K562 (cell line): ENCODE measurements around the gene ANTKMT. TPM values are rescaled to one million over a fixed set of nuclear protein-coding genes. Genes with fewer than 3 reads are reported as not detected.

ENCODE experiments used
- CBX1 ChIP-seq: sonication (generic); IDR thresholded peaks from 2 replicates; pipeline ENCODE4 v1.6.1; 2016; ENCODE audit warnings: antibody characterized with exemption, low read depth, mild to moderate bottlenecking
- CBX5 ChIP-seq: IDR thresholded peaks from 2 replicates; pipeline ENCODE4 v1.6.1; 2014; ENCODE audit warnings: low read depth, borderline replicate concordance
- DEAF1 ChIP-seq: fragments of 450-650 bp; formaldehyde crosslinking; IDR thresholded peaks from 2 replicates; pipeline ENCODE4 v1.4.0; 2020; ENCODE audit warnings: mild to moderate bottlenecking, moderate library complexity
- ELF2 ChIP-seq: fragments of 250-450 bp; sonication (Bioruptor Pico); IDR thresholded peaks from 2 replicates; pipeline ENCODE4 v1.5.0; 2021; ENCODE audit warnings: mild to moderate bottlenecking
- HDAC1 ChIP-seq, 2 experiments: fragments of 450-650 bp; IDR thresholded peaks; 2 replicates each; pipeline ENCODE4 v1.6.1; 2016 to 2017; ENCODE audit warnings: inconsistent platforms in 1 of 2, mild to moderate bottlenecking in 1 of 2, moderate library complexity in 1 of 2
- MECOM ChIP-seq: fragments of 250-450 bp; sonication (Bioruptor Pico); IDR thresholded peaks from 2 replicates; pipeline ENCODE4 v1.8.0; 2022; ENCODE audit warnings: inconsistent platforms
- MEIS2 ChIP-seq: fragments of 450-650 bp; IDR thresholded peaks from 2 replicates; pipeline ENCODE4 v1.6.1; 2014; ENCODE audit warnings: mild to moderate bottlenecking; ENCODE audit not compliant: partially characterized antibody
- MTA1 ChIP-seq: fragments of 450-650 bp; IDR thresholded peaks from 2 replicates; pipeline ENCODE4 v1.6.1; 2017; ENCODE audit warnings: borderline replicate concordance
- MTA2 ChIP-seq: fragments of 450-650 bp; IDR thresholded peaks from 2 replicates; pipeline ENCODE4 v1.6.1; 2016; ENCODE audit warnings: low read depth
- NUFIP1 ChIP-seq: fragments of 450-650 bp; IDR thresholded peaks from 2 replicates; pipeline ENCODE4 v1.6.1; 2018; ENCODE audit not compliant: partially characterized antibody
- RAD51 ChIP-seq: fragments of 450-650 bp; IDR thresholded peaks from 2 replicates; pipeline ENCODE4 v1.7.1; 2016; ENCODE audit warnings: low read depth, mild to moderate bottlenecking, borderline replicate concordance
- TBP ChIP-seq: optimal IDR thresholded peaks from 2 replicates; pipeline ENCODE3; 2011; ENCODE audit warnings: low read depth, low read length, improper control_type of control experiment
- ZC3H8 ChIP-seq: fragments of 450-650 bp; IDR thresholded peaks from 2 replicates; pipeline ENCODE4 v1.6.1; 2017
- ZNF445 ChIP-seq: fragments of 250-450 bp; sonication (Bioruptor Pico); IDR thresholded peaks from 2 replicates; pipeline ENCODE4 v1.4.0; 2020; ENCODE audit warnings: low read depth, mild to moderate bottlenecking, moderate library complexity
- ZNF449 ChIP-seq: fragments of 250-450 bp; sonication (Bioruptor Pico); IDR thresholded peaks from 2 replicates; pipeline ENCODE4 v1.8.0; 2022; ENCODE audit warnings: moderate library complexity, mild to moderate bottlenecking, inconsistent platforms
- polyA plus RNA-seq, 8 experiments: library from polyadenylated mRNA; depleted of rRNA in 4 of 8; stranded (reverse) in 5 of 8; unstranded in 3 of 8; fragments of >200 nt; fragmentation: Nextera tagmentation in 2 of 8; fragmentation: Illumina TruSeq in 1 of 8; extraction: Ambion mirVana in 2 of 8; extraction: Trizol in 1 of 8; gene quantifications; 2 replicates each; pipeline versions ENCODE4 v1.2.1 to v1.2.3, GENCODE V29; 2011 to 2014; ENCODE audit warnings: inconsistent platforms in 1 of 8, missing spikeins in 1 of 8
- total RNA-seq, 7 experiments: library from RNA; depleted of rRNA in 6 of 7; stranded (reverse); fragments of >200 nt in 6 of 7; fragmentation: Illumina TruSeq in 2 of 7; extraction: Trizol in 2 of 7; gene quantifications; 2 replicates each; pipeline versions ENCODE4 v1.2.1 to v1.2.3, GENCODE V29; 2011 to 2021; ENCODE audit warnings: low replicate concordance in 1 of 7
- TF ChIP-seq, protein P1 (sequence below), 2 experiments: fragments of 450-650 bp; IDR thresholded peaks; 2 replicates each; pipeline ENCODE4 v1.6.1; 2018; ENCODE audit warnings: mild to moderate bottlenecking in 2 of 2, low read depth in 1 of 2; ENCODE audit not compliant: partially characterized antibody in 2 of 2
- TF ChIP-seq, protein P2 (sequence below): fragments of 450-650 bp; formaldehyde crosslinking; IDR thresholded peaks from 2 replicates; pipeline ENCODE4 v1.4.0; 2020; ENCODE audit warnings: mild to moderate bottlenecking, mixed read lengths

ANTKMT gene
- total and polyA plus RNA-seq, 9 of the 15 experiments (the other 6 are each of a cell fraction or from before 2014, with no cell fraction given) = 0.58 to 217 (median 19.1) TPM

- TF ChIP-seq MEIS2 (no peak), NUFIP1 (no peak), CBX5 (no peak), MTA2 (no peak), ZNF445 (CRISPR knock-in tag) (no peak), TBP (peak; percentile 17), ZNF449 (CRISPR knock-in tag) (no peak), CBX1 (0 out of 2 replicates have a peak, but pooled peaks have one; percentile 36), HDAC1 (IDR thresholded peaks at IDR 0.05) (peak in 1 of 2 experiments; percentile 86; a peak in 2 of 4 replicates), MECOM (no peak), DEAF1 (CRISPR knock-in tag) (no peak), RAD51 (peak; percentile 78), ELF2 (CRISPR knock-in tag) (no peak), ZC3H8 (no peak), MTA1 (0 out of 2 replicates have a peak, but pooled peaks have one; percentile 17)
- TF ChIP-seq, protein P1, sequence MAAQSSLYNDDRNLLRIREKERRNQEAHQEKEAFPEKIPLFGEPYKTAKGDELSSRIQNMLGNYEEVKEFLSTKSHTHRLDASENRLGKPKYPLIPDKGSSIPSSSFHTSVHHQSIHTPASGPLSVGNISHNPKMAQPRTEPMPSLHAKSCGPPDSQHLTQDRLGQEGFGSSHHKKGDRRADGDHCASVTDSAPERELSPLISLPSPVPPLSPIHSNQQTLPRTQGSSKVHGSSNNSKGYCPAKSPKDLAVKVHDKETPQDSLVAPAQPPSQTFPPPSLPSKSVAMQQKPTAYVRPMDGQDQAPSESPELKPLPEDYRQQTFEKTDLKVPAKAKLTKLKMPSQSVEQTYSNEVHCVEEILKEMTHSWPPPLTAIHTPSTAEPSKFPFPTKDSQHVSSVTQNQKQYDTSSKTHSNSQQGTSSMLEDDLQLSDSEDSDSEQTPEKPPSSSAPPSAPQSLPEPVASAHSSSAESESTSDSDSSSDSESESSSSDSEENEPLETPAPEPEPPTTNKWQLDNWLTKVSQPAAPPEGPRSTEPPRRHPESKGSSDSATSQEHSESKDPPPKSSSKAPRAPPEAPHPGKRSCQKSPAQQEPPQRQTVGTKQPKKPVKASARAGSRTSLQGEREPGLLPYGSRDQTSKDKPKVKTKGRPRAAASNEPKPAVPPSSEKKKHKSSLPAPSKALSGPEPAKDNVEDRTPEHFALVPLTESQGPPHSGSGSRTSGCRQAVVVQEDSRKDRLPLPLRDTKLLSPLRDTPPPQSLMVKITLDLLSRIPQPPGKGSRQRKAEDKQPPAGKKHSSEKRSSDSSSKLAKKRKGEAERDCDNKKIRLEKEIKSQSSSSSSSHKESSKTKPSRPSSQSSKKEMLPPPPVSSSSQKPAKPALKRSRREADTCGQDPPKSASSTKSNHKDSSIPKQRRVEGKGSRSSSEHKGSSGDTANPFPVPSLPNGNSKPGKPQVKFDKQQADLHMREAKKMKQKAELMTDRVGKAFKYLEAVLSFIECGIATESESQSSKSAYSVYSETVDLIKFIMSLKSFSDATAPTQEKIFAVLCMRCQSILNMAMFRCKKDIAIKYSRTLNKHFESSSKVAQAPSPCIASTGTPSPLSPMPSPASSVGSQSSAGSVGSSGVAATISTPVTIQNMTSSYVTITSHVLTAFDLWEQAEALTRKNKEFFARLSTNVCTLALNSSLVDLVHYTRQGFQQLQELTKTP (IDR thresholded peaks at IDR 0.05; ENCODE audit: low read depth in 1 of 2, partially characterized antibody in 2 of 2) = no peak
- TF ChIP-seq, protein P2, sequence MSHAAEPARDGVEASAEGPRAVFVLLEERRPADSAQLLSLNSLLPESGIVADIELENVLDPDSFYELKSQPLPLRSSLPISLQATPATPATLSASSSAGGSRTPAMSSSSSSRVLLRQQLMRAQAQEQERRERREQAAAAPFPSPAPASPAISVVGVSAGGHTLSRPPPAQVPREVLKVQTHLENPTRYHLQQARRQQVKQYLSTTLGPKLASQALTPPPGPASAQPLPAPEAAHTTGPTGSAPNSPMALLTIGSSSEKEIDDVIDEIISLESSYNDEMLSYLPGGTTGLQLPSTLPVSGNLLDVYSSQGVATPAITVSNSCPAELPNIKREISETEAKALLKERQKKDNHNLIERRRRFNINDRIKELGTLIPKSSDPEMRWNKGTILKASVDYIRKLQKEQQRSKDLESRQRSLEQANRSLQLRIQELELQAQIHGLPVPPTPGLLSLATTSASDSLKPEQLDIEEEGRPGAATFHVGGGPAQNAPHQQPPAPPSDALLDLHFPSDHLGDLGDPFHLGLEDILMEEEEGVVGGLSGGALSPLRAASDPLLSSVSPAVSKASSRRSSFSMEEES (CRISPR knock-in tag) = peak; percentile 12; the same call in 1 of the 2 replicates
Observed at GRCh38 chr16:695355-696089, 25.4 kb upstream of the ANTKMT start (continued).
